Limb (tissue), 2 donors: ENCODE data around the gene QRFP.
"Not testable (repeated sequence)": the region's sequence is repeated elsewhere in the genome, so short reads cannot be mapped to it uniquely, and the experiment has no call there.

ENCODE experiments used
- DNase-seq, 2 donors: peaks; one replicate each; pipeline ENCODE4 v3.0.0-alpha.2; 2016; ENCODE audit errors: extremely low spot score in 2 of 2

Gene QRFP

DNA sequence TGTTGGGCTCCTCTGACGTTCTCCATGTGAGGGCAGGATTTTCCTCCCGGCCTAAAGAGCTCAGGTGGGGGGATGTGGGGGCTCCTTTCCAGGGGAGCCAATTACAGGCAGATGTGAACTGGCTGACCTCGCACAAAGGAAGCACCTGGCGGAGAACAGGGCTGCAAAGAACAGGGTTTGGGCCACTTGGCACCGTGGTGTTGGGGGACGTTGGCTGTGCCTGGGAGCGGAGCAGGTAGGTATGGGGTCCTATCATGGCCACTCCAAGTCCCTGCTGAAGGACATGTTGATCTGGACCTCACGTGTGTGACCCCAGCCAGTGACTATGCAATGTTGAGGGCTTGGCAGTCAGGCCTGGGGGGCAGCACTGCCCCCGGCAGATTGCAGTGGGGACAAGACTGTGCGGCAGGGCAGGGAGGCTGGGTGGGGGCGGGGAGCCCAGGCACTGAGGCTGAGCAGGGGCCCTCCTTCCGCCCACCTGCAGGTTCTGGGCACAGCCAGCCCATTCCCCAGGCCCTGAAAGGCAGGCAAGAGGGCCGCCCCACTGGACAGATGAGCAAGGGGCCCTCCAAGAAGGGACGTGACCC, 23.0 kb upstream of the QRFP start:
- no peak for DNase-seq

DNA sequence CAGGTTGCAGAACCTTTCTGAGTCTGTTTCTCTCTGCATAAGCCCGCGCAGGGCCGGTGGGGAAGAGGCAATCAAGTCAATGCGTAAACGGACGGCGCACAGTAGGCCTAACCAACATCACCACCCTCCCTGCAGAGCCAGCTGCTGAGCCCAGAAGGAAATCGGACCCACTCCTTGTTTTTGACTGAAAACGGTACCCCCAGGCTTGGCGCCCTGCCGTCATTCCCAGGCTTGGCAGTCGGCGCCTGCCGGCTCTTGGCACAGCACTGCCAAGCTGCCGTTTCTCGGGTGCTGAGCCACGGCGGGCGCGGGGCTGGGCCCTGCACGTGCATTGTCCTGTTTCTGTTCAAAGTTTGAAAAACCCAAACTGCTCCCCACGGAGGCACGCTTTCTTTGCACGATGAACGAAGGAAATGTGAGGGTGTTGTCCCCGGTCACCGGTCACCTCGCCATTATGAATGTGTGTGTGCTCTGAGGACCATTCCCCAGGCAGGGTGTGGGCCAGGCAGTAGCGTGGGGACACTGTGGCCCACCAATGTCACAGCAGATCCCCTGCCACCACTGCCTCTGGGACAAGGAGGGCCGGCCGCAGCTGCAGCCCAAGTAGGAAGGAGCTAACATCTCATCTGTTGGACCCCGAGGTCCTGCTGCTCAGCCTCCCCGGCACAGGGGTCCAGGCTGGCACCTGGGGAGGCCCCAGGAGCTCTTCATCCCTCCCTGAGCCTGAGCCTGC, 22.4 kb upstream of the QRFP start:
- DNase-seq = no peak

DNA sequence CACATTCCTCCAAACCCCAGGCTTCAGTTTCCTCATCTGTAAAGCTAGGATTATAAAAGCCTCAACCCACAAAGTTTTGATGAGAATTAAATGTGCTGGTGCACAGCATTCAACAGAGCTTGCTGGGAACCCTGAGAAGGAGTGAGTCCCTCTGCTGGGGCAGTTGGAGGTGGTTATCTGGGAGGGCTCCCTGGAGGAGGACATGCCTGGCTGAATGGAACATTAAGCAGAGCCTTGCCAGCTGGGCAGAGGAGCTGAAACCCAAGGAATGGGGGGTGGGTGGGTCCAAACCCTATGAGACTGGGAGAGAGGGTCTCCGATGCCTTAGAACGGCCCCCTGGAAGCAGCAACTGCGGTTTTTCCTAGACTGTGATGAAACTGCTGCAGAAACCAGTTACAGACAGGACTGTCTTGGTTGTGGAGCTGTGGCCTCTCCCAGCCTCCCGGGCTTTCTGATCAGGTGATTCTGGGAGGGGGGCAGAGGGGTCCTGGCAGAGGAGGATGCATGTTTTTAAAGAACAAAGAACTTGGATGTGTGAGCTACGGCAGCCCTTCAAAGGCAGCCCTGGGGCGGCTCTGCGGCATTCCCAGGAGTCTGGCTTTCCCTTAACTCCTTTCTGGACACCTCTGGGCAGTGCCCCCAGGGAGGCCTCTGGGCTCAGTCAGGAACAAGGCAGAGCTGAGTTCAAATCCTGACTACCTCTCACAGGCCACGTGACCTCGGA, 21.7 kb upstream of the QRFP start:
- DNase-seq = no peak

DNA sequence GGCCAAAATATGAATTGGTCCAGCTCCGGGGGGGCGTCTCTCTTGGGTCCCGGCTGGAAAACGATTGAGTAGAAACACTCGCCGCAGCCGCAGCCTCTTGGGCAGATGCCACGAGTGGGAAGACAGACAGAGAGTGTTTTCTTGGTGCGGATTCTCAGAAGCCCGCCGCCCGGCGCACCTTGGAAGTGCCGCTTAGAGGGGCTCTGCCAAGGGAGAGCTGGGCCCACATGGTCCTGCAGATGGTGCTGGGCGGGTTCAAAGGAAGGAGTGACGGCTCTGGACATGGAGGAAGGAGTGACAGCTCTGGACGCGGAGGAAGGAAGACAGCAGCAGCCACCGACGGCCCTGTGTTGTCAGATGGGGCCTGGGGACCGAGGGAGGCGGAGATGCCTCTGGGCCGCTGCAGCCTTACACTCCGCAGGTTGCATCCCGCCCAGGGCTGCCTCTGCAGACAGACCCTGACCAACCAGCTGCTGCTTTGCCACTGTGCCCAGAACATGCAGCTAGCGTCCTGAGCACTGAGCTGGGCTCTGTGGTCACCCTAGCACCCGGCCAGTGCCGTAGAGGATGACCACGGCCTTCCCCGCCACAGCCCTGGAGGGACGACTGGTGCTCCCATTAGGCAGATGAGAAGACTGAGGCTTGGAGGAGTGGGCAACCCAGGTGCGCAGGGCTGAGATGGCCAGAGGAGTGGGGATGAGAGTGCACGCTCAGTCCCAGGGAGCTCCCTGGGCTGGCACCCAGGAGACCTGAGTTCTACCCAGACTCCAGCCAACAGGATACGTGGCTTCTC, 20.8 kb upstream of the QRFP start:
- DNase-seq = no peak

DNA sequence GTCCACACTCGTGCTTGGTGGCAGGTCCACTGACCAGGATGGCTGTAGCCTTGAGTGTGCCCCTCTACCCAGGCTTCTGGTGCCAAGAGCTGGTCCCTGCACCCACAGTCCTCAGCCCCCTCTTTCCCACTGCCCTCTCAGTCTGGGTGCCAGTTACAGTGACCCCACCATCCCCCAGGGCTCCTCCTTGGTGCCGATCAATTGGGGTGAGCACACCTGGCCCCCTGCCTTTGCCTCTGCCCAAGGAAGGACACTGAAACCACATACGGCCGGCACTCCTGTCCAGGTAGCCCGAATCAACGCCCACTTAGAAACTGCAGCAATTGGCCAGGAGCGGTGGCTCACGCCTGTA, 18.5 kb upstream of the QRFP start:
- no peak for DNase-seq

DNA sequence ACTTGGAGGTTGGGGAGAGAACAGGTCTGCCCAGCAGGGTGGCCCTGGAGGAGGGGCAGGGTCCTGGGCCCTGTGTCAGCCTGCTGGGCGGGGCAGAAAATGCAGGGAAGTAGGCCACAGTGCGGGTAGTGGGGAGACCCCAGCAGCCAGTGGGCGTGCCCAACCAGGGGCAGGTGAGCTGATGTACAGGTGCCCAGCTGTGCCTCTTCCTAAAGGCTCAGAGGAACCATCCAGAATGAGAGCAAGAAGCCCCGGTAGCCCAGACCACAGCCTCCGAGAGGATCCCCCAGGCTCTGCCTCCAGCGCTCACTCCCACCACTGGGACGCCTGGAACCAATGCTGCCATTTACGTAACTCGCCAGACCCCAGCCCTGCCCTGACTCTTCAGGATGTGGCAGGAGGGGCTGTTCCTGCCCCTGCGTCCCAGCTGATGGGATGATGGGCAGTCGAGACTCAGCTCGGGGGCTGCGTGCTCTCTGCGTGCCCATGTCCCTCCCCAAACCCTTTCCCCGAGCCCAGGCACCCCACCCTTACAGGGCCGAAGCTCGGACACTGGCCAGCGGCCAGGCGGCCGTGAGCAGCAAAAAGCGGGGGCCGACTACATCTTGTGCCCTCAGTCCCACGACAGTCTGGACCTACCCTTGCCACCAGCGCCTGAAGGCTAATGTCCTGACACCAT, 17.9 kb upstream of the QRFP start:
- no peak for DNase-seq

DNA sequence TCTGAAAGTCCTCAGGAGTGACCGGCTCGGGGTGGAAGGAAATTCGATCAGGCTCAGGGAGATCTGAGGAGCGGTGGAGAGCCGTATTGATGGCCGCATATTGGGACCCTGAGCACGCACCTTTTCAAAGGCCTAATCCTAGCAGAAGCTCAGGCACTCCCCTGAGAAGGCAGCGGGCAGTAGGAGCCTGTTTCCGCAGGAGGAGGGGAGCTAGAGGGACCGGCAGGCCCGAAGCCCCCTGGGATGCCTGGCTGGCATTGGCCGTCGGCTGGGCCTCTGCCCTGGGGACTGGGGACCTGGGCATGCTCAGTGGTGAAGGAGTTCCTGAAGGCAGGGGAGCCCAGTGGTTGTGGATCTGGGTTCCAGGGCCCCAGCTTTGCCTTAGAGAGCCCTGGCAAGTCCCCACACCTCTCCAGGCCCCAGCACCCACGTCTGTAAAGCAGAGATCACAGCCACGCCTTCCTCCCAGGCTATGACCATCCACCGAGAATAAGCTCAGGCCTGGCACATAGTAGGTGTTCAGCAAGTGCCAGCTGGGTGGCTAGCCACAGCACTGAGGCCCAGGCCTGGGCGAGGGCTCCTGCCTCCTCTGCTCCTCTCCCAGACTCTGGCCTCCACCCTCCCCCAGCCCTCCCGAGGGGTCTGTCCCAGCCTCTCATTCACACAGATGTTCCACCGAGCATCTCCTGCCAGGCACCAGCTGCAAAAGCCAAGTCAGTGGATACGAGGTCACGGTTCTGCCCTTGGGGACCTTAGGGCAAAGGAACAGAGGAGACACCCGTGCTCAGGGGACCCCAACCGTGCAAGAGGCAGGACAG, 17.2 kb upstream of the QRFP start:
- DNase-seq = no peak

DNA sequence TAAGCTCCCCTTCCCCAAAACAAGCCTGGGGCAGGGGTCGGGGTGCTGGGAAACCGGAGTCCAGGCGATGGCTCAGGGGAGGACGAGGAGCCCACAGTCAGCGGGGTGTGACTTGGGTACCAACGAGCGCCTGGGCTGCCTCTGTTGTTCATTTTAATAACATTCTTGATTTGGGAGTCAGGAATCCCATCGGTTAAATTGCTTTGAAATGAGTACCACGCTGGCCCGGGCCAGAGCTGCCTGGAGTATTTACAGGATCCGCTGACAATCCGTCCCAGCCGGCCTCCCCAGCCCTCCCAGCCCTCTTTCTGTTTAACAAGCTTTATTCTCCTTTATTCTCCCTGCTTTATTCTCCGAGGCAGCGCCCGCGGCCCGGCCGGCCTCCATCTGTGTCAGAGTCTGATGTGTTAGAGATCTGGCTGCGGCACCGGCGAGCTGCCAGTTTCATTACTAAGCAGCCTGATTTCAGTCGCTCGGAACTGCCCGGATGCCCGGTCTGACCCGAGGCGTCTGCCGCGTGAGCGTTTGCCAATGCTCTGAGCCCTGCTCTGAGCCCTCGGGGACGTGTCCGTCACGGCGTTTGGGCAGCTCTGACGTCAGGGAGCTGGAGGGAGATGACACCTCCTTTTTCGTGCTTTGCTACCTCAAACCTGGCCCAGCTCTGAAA, 16.5 kb upstream of the QRFP start:
- peak in 1 of 2 donors; percentile 65 for DNase-seq

DNA sequence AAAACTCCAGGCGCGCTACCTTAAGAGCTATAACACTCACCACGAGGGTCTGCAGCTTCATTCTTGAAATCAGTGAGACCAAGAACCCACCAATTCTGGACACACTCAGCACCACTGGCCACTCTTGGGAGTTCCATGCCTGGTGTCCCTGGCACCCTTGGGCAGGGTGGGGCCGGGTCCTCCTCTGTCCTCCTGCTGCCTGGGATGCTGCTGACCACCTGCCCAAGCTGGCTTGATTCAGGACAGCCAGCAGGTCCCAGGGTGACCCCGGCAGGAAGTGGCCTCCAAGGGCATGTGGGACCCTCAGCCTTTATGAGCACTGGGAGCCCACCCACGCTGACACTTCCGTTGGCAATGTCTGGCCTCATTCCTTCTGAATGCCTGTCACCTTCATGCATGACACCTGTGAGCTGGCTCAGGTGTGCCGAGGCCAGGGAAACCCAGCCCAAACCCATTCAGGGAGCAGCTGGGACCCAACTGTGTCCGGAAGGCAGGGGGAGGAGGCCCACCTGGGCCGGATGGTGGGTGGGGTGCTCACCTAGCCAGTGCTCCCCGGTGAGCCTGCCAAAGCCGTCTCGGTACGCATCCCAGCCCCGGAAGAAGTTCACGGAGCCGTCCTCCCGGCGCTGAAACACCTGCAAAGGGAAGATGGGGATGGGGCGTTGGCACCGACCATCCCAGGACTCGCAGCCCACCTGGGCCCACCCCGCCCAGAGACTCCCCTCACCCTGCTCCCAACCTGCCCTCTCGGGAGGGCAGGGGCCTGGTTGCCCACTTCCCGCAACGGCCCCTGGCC, 14.8 kb upstream of the QRFP start:
- no peak for DNase-seq

DNA sequence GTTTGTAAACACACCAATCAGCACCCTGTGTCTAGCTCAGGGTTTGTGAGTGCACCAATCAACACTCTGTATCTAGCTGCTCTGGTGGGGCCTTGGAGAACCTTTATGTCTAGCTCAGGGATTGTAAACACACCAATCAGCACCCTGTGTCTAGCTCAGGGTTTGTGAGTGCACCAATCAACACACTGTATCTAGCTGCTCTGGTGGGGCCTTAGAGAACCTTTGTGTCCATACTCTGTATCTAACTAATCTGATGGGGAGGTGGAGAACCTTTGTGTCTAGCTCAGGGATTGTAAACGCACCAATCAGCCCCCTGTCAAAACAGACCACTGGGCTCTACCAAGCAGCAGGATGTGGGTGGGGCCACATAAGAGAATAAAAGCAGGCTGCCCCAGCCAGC, 14.1 kb upstream of the QRFP start:
- DNase-seq = not testable (repeated sequence)

DNA sequence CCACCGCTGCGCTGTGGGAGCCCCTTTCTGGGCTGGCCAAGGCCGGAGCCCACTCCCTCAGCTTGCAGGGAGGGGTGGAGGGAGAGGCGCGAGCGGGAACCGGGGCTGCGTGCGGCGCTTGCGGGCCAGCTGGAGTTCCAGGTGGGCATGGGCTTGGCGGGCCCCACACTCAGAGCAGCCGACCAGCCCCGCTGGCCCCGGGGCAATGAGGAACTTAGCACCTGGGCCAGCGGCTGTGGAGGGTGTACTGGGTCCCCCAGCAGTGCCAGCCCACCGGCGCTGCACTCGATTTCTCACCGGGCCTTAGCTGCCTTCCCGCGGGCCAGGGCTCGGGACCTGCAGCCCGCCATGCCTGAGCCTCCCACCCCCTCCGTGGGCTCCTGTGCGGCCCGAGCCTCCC, 13.4 kb upstream of the QRFP start:
- not testable (repeated sequence) for DNase-seq

DNA sequence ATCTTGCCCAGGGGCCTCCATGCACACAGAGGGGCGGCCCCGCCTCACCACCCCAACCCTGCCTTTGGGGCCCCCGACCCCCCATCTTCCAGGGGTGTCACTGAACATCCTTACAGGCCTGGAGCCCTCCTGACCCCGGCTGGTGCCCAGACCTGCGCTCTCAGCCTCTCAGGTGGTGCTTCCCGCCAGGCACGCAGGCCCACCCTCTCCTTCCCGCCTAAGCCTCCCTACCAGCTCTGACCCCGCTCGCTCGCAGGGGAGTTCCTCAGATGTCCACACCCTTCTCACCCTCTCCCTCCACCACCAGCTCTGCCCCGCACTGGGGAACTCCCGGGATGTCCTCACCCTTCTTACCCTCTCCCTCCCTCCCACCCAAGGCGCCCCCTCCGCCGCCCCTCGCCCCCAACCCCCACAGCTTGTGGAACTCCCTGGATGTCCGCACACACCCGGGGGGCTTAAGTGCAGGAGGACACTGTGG, 12.3 kb upstream of the QRFP start:
- no peak for DNase-seq

DNA sequence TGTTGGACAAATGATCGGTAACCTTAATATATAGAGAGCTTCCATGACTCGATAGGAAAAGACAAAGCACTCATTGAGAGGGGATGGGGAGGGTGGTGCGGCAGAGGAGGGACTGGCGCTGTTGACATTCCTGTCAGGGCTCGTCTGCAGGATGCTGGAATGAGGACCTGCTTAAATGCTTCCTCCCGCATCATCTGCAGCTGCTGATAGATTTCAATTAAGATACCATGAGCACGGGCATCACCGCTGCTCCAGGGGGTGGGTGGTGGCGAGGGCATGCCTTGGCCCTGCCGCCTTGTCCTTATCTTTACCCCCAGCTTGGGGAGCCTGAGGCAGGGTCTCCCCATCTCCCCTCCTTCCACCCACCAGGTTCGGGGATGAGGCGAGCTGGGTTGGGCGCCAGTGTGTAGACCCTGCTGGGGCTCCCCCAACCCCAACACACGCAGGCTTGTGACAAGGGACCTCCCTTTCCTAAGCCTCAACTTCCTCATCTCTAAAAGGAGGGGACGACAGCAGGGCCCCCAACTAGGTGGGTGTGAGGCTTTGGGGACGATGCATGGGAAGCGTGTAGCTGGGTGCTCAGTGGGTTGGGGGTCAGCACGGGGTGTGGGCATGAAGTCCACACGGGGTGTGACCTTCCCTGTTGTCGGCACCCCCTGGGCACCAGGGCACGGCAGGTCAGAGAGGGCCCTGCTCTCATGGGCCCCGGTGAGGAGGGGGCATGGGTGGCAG, 11.7 kb upstream of the QRFP start:
- DNase-seq = no peak

DNA sequence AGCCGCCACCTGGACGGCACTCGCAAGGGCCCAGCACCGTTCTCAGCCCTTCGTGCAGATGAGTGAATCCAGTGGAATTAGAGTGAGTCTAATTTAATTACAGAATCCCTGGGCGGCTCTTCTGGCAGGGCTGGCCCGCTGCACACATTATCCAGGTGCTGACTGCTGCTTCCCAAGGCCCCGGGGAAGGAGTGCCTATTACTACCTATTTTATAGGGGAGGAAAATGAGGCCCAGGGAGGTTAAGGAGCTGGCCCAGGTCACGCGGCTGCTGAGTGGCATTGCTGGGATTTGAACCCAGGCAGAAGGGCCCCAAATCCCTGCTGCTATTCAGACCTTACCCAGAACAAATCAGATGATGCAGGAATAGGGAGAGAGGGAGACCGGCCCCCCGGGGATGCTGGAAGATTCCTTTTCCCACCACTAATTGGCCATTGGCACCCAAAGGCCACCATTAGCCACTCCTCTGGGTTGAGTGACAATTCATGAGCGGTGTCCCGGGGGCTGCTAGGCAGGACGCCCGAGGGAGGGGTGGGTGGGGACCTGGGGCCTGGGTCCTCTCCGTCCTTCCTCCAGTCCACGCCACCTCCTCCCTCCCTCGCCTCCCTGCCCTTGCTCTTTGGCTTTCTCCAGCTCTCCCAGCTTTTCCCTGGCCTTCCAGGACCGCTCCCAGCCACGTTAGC, 10.3 kb upstream of the QRFP start:
- DNase-seq = no peak

DNA sequence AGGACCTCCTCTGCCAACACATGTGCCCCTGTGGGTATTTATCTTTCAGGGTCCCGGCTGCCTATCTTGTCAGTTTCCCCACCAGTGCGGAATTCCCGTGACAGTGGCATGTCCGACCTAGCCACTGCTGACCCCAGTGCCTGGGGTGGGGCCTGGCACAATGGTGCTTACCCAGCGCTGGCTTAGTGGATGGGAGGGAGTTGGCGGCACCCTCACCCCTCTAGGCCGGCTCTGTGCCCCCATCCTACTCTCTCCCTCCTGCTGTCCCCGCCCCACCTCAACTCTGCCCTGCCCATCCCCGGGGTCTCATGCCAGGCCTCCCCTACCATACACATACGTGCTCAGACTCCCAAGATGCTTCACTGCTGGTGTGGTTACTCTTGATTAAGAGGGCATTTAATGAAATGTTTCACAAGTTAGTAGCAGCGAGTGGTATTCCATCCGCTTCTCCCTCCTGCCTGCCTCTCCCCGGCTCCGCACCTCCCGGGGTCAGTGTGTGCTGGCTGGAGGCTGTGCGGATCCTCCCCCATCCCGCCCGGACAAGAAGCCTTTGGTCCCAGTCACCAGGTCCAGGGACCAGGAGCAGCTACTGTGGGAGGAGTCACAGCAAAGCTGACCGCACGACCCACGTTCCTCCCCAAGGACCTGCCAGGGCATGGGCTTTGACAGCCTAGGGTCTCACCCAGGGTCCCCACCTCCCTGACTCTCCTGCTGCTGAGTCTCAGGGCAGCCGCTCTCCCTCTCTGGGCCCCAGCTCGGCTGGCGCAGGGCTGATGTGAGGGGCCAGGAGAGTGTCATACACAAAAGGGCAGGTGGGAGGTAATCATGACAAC, 9.5 kb upstream of the QRFP start:
- DNase-seq = no peak

DNA sequence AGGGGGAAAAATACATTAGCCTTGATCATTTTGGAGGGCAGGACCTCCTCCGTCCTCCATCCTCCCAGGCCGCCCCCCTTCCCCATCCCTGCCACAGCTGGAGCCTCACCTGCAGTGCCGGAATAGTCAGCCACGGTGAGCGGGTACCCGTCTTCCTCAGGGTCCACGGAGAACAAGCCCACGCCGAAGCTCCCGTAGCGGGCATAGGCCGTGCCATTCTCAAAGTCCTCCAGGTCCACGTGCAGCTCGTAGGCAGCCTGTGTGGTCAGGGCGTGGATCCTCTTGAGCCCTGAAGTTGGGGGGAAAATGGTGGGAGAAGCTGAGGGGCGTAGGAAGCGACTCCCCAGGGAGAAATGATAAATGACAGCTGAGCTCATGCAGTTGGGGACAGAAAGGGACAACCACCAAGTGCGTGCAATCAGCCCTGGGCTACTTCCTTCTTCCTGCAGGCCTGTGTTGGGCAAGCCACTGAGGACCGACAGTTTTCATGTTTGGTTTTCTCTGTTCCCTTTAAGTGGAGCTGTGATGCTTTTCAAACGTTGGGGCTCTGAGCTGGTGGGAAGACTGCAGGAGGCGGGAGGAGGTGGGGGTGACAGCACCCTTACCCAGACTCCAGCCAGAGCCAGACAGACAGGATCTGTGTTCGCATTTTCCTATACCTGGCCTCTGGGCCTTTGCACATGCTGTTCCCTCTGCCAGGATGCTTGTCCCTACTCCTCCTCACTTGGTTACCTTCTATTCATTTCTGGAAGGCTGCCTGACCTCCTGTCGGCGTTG, 8.7 kb upstream of the QRFP start:
- no peak for DNase-seq
